SK-N-SH treated with all-trans-retinoic acid at 6 μM for 48 hours (cell line): Measurements from ENCODE around the gene SPINK2.

ENCODE experiments used
- ATAC-seq: fragments of 200-7000 bp; cut with Tn5 transposase; 3 replicates; pipeline ENCODE4 v1.9.1; 2020; ENCODE audit warnings: mild to moderate bottlenecking, moderate library complexity
- ARNTL ChIP-seq: fragments of 450-650 bp; formaldehyde crosslinking; IDR thresholded peaks from 2 replicates; pipeline ENCODE4 v1.5.0; 2020; ENCODE audit warnings: low read depth, mild to moderate bottlenecking, moderate library complexity, borderline replicate concordance
- BACH2 ChIP-seq: fragments of 250-450 bp; sonication (Bioruptor Pico); IDR thresholded peaks from 2 replicates; pipeline ENCODE4 v1.9.0; 2021; ENCODE audit warnings: mild to moderate bottlenecking, borderline replicate concordance
- CREB5 ChIP-seq: fragments of 250-450 bp; sonication (Bioruptor Pico); IDR thresholded peaks from 2 replicates; pipeline ENCODE4 v1.5.1; 2020; ENCODE audit warnings: low read depth, mild to moderate bottlenecking, moderate library complexity
- CSDC2 ChIP-seq: fragments of 250-450 bp; sonication (Bioruptor Pico); IDR thresholded peaks from 2 replicates; pipeline ENCODE4 v1.5.0; 2020; ENCODE audit warnings: mild to moderate bottlenecking, moderate library complexity
- ESRRG ChIP-seq: fragments of 250-450 bp; sonication (Bioruptor Pico); IDR thresholded peaks from 2 replicates; pipeline ENCODE4 v1.6.1; 2021; ENCODE audit warnings: mild to moderate bottlenecking
- GLIS3 ChIP-seq: fragments of 250-450 bp; sonication (Bioruptor Pico); IDR thresholded peaks from 2 replicates; pipeline ENCODE4 v1.5.0; 2020; ENCODE audit warnings: mild to moderate bottlenecking, moderate library complexity
- ISL1 ChIP-seq: fragments of 250-450 bp; sonication (Bioruptor Pico); IDR thresholded peaks from 2 replicates; pipeline ENCODE4 v2.1.2; 2022; ENCODE audit warnings: mild to moderate bottlenecking, moderate library complexity
- PPARA ChIP-seq: fragments of 250-450 bp; sonication (Bioruptor Pico); IDR thresholded peaks from 2 replicates; pipeline ENCODE4 v1.5.0; 2020; ENCODE audit warnings: mild to moderate bottlenecking, borderline replicate concordance
- RARB ChIP-seq: fragments of 250-450 bp; sonication (Bioruptor Pico); IDR thresholded peaks from 2 replicates; pipeline ENCODE4 v1.8.0; 2021; ENCODE audit warnings: mild to moderate bottlenecking, moderate library complexity
- SNAI2 ChIP-seq: fragments of 250-450 bp; sonication (Bioruptor Pico); IDR thresholded peaks from 2 replicates; pipeline ENCODE4 v1.5.0; 2020; ENCODE audit warnings: mild to moderate bottlenecking, moderate library complexity
- TOX ChIP-seq: fragments of 250-450 bp; sonication (Bioruptor Pico); IDR thresholded peaks from 2 replicates; pipeline ENCODE4 v1.8.0; 2021; ENCODE audit warnings: mild to moderate bottlenecking, moderate library complexity, borderline replicate concordance
- ZFP3 ChIP-seq: fragments of 250-450 bp; sonication (Bioruptor Pico); IDR thresholded peaks from 2 replicates; pipeline ENCODE4 v1.5.0; 2020; ENCODE audit warnings: mild to moderate bottlenecking, moderate library complexity
- ZNF565 ChIP-seq: fragments of 450-650 bp; formaldehyde crosslinking; conservative IDR thresholded peaks from 2 replicates; pipeline ENCODE4 v1.5.0; 2020; ENCODE audit warnings: low read depth, mild to moderate bottlenecking, moderate library complexity
- ZNF70 ChIP-seq: fragments of 450-650 bp; formaldehyde crosslinking; IDR thresholded peaks from 2 replicates; pipeline ENCODE4 v1.5.0; 2020; ENCODE audit warnings: mild to moderate bottlenecking, moderate library complexity
- ZNF8 ChIP-seq: fragments of 450-650 bp; formaldehyde crosslinking; IDR thresholded peaks from 2 replicates; pipeline ENCODE4 v1.5.0; 2020; ENCODE audit warnings: mild to moderate bottlenecking, moderate library complexity
- TF ChIP-seq, protein P1 (sequence below): fragments of 250-450 bp; sonication (Bioruptor Pico); IDR thresholded peaks from 2 replicates; pipeline ENCODE4 v1.5.0; 2020; ENCODE audit warnings: mild to moderate bottlenecking, moderate library complexity
- TF ChIP-seq, protein P2 (sequence below): fragments of 250-450 bp; sonication (Bioruptor Pico); IDR thresholded peaks from 2 replicates; pipeline ENCODE4 v1.5.1; 2021; ENCODE audit warnings: mild to moderate bottlenecking, moderate library complexity
- TF ChIP-seq, protein P3 (sequence below): fragments of 250-450 bp; sonication (Bioruptor Pico); IDR thresholded peaks from 2 replicates; pipeline ENCODE4 v1.8.0; 2021; ENCODE audit warnings: low read depth, mild to moderate bottlenecking, moderate library complexity, borderline replicate concordance
- TF ChIP-seq, protein P4 (sequence below): fragments of 250-450 bp; sonication (Bioruptor Pico); IDR thresholded peaks from 2 replicates; pipeline ENCODE4 v1.8.0; 2020; ENCODE audit warnings: mild to moderate bottlenecking, moderate library complexity, borderline replicate concordance

The SPINK2 gene

DNA sequence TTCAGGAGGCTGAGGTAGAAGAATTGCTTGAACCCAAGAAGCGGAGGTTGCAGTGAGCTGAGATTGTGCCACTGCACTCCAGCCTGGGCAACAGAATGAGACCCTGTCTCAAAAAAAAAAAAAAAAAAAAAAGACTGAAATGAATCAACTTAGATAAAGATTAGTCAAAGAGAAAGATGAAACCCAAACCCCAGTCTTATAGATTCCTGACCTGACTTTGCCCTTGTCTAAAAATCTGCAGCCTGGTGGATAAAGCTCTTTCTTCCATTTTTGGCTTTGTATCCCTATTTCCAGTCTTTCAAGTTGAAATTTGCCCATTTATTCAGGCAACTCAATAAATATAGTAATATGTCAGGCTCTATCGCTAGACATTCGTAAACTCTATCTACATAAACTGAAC lies 39.3 kb upstream of the SPINK2 start:
- TF ChIP-seq ISL1 (CRISPR knock-in tag) (no peak), CSDC2 (no peak), CREB5 (CRISPR knock-in tag) (no peak), ZNF565 (CRISPR knock-in tag) (no peak), BACH2 (no peak)
- TF ChIP-seq, protein P1, sequence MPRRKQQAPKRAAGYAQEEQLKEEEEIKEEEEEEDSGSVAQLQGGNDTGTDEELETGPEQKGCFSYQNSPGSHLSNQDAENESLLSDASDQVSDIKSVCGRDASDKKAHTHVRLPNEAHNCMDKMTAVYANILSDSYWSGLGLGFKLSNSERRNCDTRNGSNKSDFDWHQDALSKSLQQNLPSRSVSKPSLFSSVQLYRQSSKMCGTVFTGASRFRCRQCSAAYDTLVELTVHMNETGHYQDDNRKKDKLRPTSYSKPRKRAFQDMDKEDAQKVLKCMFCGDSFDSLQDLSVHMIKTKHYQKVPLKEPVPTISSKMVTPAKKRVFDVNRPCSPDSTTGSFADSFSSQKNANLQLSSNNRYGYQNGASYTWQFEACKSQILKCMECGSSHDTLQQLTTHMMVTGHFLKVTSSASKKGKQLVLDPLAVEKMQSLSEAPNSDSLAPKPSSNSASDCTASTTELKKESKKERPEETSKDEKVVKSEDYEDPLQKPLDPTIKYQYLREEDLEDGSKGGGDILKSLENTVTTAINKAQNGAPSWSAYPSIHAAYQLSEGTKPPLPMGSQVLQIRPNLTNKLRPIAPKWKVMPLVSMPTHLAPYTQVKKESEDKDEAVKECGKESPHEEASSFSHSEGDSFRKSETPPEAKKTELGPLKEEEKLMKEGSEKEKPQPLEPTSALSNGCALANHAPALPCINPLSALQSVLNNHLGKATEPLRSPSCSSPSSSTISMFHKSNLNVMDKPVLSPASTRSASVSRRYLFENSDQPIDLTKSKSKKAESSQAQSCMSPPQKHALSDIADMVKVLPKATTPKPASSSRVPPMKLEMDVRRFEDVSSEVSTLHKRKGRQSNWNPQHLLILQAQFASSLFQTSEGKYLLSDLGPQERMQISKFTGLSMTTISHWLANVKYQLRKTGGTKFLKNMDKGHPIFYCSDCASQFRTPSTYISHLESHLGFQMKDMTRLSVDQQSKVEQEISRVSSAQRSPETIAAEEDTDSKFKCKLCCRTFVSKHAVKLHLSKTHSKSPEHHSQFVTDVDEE (CRISPR knock-in tag), result no peak
- TF ChIP-seq, all 23 proteins: peak for 0
- ATAC-seq, result no peak

DNA sequence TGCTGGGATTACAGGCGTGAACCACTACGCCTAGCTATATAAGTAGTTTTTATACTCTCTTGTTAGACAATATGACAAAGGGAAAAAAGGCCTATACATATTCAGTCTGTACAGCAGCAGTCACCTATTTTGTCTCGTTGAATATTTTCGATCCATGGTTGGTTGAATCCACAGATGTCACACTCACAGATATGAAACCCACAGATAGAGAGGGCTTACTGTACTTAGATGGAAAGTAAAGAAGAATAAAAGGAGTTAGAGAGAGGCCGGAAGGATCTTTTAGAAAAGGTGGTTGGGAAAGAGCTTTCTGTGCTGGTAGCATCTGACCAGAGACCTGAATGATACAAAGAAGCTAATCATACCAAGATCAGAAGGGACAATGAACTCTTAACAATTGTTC lies 38.3 kb upstream of the SPINK2 start:
- ATAC-seq, result no peak
- TF ChIP-seq BACH2 (no peak), CSDC2 (no peak), ZFP3 (no peak), SNAI2 (CRISPR knock-in tag) (no peak)
- TF ChIP-seq, protein P2, sequence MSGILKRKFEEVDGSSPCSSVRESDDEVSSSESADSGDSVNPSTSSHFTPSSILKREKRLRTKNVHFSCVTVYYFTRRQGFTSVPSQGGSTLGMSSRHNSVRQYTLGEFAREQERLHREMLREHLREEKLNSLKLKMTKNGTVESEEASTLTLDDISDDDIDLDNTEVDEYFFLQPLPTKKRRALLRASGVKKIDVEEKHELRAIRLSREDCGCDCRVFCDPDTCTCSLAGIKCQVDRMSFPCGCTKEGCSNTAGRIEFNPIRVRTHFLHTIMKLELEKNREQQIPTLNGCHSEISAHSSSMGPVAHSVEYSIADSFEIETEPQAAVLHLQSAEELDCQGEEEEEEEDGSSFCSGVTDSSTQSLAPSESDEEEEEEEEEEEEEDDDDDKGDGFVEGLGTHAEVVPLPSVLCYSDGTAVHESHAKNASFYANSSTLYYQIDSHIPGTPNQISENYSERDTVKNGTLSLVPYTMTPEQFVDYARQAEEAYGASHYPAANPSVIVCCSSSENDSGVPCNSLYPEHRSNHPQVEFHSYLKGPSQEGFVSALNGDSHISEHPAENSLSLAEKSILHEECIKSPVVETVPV (CRISPR knock-in tag), result no peak

GRCh38 chr4:56857601-56858309 lies 36.3 kb upstream of the SPINK2 start:
- no peak for ATAC-seq
- TF ChIP-seq CREB5 (CRISPR knock-in tag), result no peak
- TF ChIP-seq, protein P1 (CRISPR knock-in tag), result no peak
- TF ChIP-seq ESRRG (CRISPR knock-in tag), result no peak
- TF ChIP-seq TOX, result no peak
- TF ChIP-seq, all 23 proteins: peak for 0

GRCh38 chr4:56856656-56857055 lies 35.2 kb upstream of the SPINK2 start:
- no peak for TF ChIP-seq BACH2
- TF ChIP-seq ZNF70 (CRISPR knock-in tag), result no peak
- TF ChIP-seq PPARA (CRISPR knock-in tag), result no peak
- TF ChIP-seq ARNTL (CRISPR knock-in tag), result no peak
- TF ChIP-seq ZNF8, result no peak
- TF ChIP-seq GLIS3 (CRISPR knock-in tag), result no peak
- TF ChIP-seq ZFP3, result no peak
- no peak for ATAC-seq

DNA sequence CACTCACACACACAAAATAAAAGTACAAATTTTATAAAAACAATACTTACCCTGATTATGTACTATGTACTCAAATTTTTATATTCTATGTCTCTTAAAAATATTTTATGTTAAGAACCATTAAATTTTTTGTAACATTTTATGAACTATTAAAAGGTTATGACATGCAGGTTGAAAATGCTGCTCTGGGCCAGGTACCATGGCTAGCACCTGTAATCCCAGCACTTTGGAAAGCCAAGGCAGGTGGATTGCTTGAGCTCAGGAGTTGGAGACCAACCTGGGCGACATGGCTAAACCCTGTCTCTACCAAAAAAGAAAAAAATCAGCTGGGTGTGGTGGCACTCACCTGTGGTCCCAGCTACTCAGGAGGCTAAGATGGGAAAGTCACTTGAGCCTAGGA lies 29.4 kb upstream of the SPINK2 start:
- ATAC-seq, result no peak
- TF ChIP-seq ZFP3, result no peak
- TF ChIP-seq, protein P3, sequence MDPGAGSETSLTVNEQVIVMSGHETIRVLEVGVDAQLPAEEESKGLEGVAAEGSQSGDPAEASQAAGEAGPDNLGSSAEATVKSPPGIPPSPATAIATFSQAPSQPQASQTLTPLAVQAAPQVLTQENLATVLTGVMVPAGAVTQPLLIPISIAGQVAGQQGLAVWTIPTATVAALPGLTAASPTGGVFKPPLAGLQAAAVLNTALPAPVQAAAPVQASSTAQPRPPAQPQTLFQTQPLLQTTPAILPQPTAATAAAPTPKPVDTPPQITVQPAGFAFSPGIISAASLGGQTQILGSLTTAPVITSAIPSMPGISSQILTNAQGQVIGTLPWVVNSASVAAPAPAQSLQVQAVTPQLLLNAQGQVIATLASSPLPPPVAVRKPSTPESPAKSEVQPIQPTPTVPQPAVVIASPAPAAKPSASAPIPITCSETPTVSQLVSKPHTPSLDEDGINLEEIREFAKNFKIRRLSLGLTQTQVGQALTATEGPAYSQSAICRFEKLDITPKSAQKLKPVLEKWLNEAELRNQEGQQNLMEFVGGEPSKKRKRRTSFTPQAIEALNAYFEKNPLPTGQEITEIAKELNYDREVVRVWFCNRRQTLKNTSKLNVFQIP (CRISPR knock-in tag), result no peak
- TF ChIP-seq ISL1 (CRISPR knock-in tag), result no peak
- no peak for TF ChIP-seq RARB (CRISPR knock-in tag)
- no peak for TF ChIP-seq GLIS3 (CRISPR knock-in tag)
- TF ChIP-seq, protein P4, sequence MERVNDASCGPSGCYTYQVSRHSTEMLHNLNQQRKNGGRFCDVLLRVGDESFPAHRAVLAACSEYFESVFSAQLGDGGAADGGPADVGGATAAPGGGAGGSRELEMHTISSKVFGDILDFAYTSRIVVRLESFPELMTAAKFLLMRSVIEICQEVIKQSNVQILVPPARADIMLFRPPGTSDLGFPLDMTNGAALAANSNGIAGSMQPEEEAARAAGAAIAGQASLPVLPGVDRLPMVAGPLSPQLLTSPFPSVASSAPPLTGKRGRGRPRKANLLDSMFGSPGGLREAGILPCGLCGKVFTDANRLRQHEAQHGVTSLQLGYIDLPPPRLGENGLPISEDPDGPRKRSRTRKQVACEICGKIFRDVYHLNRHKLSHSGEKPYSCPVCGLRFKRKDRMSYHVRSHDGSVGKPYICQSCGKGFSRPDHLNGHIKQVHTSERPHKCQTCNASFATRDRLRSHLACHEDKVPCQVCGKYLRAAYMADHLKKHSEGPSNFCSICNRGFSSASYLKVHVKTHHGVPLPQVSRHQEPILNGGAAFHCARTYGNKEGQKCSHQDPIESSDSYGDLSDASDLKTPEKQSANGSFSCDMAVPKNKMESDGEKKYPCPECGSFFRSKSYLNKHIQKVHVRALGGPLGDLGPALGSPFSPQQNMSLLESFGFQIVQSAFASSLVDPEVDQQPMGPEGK (CRISPR knock-in tag), result no peak
- TF ChIP-seq BACH2, result no peak
